Thyroid gland (tissue), 4 donors: ENCODE measurements around the gene MRM2. TPM values are rescaled to one million over a fixed set of nuclear protein-coding genes. Genes with fewer than 3 reads are reported as not detected.

Experiments
- DNase-seq, 2 donors: peaks; one replicate each; pipeline ENCODE4 v3.0.0-alpha.2; 2019
- H3K27ac ChIP-seq, 3 donors: fragments of 200-600 bp; sonication (generic); 1 replicate in 2 of 3; 2 replicates in 1 of 3; pipeline ENCODE4 v1.5.1; 2016 to 2019; ENCODE audit warnings: mild to moderate bottlenecking in 1 of 3, moderate library complexity in 1 of 3
- H3K27me3 ChIP-seq: fragments of 200-600 bp; sonication (generic); one replicate; pipeline ENCODE4 v1.5.1; 2019
- H3K36me3 ChIP-seq, 2 donors: fragments of 200-600 bp; sonication (generic); one replicate each; pipeline ENCODE4 v1.5.1; 2016 to 2019
- H3K4me1 ChIP-seq, 2 donors: fragments of 200-600 bp; sonication (generic); one replicate each; pipeline ENCODE4 v1.5.1; 2017 to 2019
- H3K4me3 ChIP-seq, 3 donors: fragments of 200-600 bp; sonication (generic); replicated peaks in 1 of 3; 1 replicate in 2 of 3; 2 replicates in 1 of 3; pipeline ENCODE4 v1.5.1; 2016; ENCODE audit warnings: mild to moderate bottlenecking in 1 of 3
- H3K9me3 ChIP-seq: fragments of 200-600 bp; sonication (generic); one replicate; pipeline ENCODE4 v1.5.1; 2017
- CTCF ChIP-seq, 6 experiments: fragments of 200-600 bp in 3 of 6; fragments of 450-650 bp in 3 of 6; sonication (generic) in 3 of 6; IDR thresholded peaks; one replicate each; pipeline ENCODE4 v1.5.1; 2016 to 2019; ENCODE audit warnings: antibody characterized with exemption in 6 of 6, mild to moderate bottlenecking in 2 of 6, inconsistent platforms in 1 of 6, moderate library complexity in 1 of 6
- POLR2A ChIP-seq, 2 donors: fragments of 450-650 bp; IDR thresholded peaks; one replicate each; pipeline ENCODE4 v1.6.1; 2017; ENCODE audit warnings: antibody characterized with exemption in 2 of 2, mild to moderate bottlenecking in 2 of 2, moderate library complexity in 1 of 2
- WGBS, 2 donors: methylation state at CpG; one replicate each; pipeline ENCODE4 v1.1.5; 2017; 5-methylcytosine and 5-hydroxymethylcytosine counted together
- intact Hi-C: fragments of 100-400 bp; cut with DNase I; formaldehyde crosslinking; loops from one replicate; pipeline ENCODE4 v1.15.1; 2023
- total RNA-seq, 4 donors: library from RNA; depleted of rRNA; stranded (reverse); fragments of >200 nt; gene quantifications; one replicate each; pipeline ENCODE4 v1.2.3, GENCODE V29; 2016

The MRM2 gene
- total RNA-seq, 4 donors from 2014 or later = 14.7 to 23.8 (median 18.2) TPM

DNA sequence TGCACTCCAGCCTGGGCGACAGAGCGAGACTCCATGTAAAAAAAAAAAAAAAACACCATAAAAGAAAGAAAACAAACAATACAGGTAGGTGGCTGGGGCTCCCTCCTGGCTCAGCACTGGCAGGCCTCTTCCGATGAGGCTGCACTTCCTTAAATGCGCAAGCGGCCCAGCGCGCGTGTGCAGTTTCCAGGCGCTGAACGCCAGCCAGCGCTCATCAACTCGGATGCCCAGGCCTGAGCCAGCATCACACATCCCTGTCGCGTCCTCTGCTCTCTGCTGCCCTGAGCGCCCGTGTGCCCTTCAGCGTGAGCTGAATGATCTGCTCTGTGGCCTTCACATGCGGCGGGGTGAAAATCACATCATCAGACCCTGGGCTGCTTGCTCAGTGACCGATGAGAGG is 31.9 kb upstream of the MRM2 start:
- 95 to 96% methylated on average over 14 to 19 of the region's 20 CpGs for WGBS, 2 donors
- no peaks in the 10 kb centered on the region for H3K9me3 ChIP-seq
- H3K4me3 ChIP-seq = no peak overlapping the region
- intact Hi-C loops = no loop called here
- no peak overlapping the region for H3K27ac ChIP-seq
- H3K4me1 ChIP-seq = no peaks in the 10 kb centered on the region
- H3K36me3 ChIP-seq = peaks cover 5 to 6% of the 10 kb centered on the region in 2 donors
- no peak for DNase-seq
- TF ChIP-seq CTCF (IDR thresholded peaks at IDR 0.05) (no peak), POLR2A (IDR thresholded peaks at IDR 0.05) (no peak)
- no peaks in the 10 kb centered on the region for H3K27me3 ChIP-seq

- H3K27ac ChIP-seq = no peak overlapping the region
- no peaks in the 10 kb centered on the region for H3K9me3 ChIP-seq
- no peak for DNase-seq
- intact Hi-C loops = no loop called here
- TF ChIP-seq POLR2A (IDR thresholded peaks at IDR 0.05) (no peak), CTCF (IDR thresholded peaks at IDR 0.05) (no peak)
- no peaks in the 10 kb centered on the region for H3K4me1 ChIP-seq
- H3K4me3 ChIP-seq = no peak overlapping the region
- no peaks in the 10 kb centered on the region for H3K27me3 ChIP-seq
- WGBS, 2 donors = 88 to 92% methylated on average over 6 to 9 of the region's 9 CpGs
- peaks cover 5 to 6% of the 10 kb centered on the region in 2 donors for H3K36me3 ChIP-seq
These were observed 30.0 kb upstream of the MRM2 start for GRCh38 chr7:2272031-2272430.

GRCh38 chr7:2271273-2272026 is 29.4 kb upstream of the MRM2 start:
- WGBS, 2 donors = 64 to 75% methylated on average over 12 to 24 of the region's 27 CpGs
- Histone ChIP-seq H3K36me3 (peaks cover 5 to 6% of the 10 kb centered on the region in 2 donors), H3K27ac (no peak overlapping the region), H3K4me3 (no peak overlapping the region), H3K9me3 (no peaks in the 10 kb centered on the region), H3K27me3 (no peaks in the 10 kb centered on the region), H3K4me1 (no peaks in the 10 kb centered on the region)
- intact Hi-C loops = no loop called here
- TF ChIP-seq POLR2A (IDR thresholded peaks at IDR 0.05) = no peak
- no peak for TF ChIP-seq CTCF (IDR thresholded peaks at IDR 0.05)
- no peak for DNase-seq

- no peak overlapping the region for H3K27ac ChIP-seq
- WGBS, 2 donors = 85 to 88% methylated on average over 8 of the region's 8 CpGs
These were observed 28.5 kb upstream of the MRM2 start for GRCh38 chr7:2270495-2270894.

More at GRCh38 chr7:2270495-2270894, 28.5 kb upstream of the MRM2 start:
- Histone ChIP-seq H3K27me3 (no peaks in the 10 kb centered on the region), H3K4me3 (no peak overlapping the region), H3K9me3 (no peaks in the 10 kb centered on the region), H3K4me1 (no peaks in the 10 kb centered on the region), H3K36me3 (peaks cover 5 to 6% of the 10 kb centered on the region in 2 donors)
- intact Hi-C loops = no loop called here
- no peak for TF ChIP-seq POLR2A (IDR thresholded peaks at IDR 0.05)
- TF ChIP-seq CTCF (IDR thresholded peaks at IDR 0.05) = no peak
- DNase-seq = no peak
